Heart left ventricle (tissue), 13 donors: ENCODE results near the gene ARHGAP18.

ENCODE experiments used
- POLR2A ChIP-seq, 2 donors: fragments of 450-650 bp; IDR thresholded peaks; one replicate each; pipeline ENCODE4 v1.6.1; 2017; ENCODE audit warnings: antibody characterized with exemption in 2 of 2, mild to moderate bottlenecking in 2 of 2, moderate library complexity in 2 of 2
- TF ChIP-seq, protein P1 (sequence below), 12 donors: fragments of 200-600 bp; sonication (generic) in 4 of 12; IDR thresholded peaks; one replicate each; pipeline versions ENCODE4 v1.5.0 to v1.8.0; 2018 to 2022; ENCODE audit warnings: antibody characterized with exemption in 12 of 12, mild to moderate bottlenecking in 5 of 12
- donor health status: ischemic (EF 13 %, LVEDD 7.1; RV severe dilation, severe dysfunction).
- donor health status: DM: no; HTN: yes; CAD: no.
- donor health status: DM: no; HTN: no; CAD: no.
- donor health status: ischemic (EF 25% LVEDD 6.9; RV normal size, moderate dysfunction).
- donor health status: ischemic (EF 25% LVEDD 5.7; RV mildly dilated, moderate dysfunction).
- donor health status: ischemic (EF 35%, LVEDD 5.7; RV mildly dilated, moderate dysfunction).
- donor health status: nonischemic (EF 11% LVEDD 7.7; RV severe dilation, severe dysfunction).
- donor health status: DM: yes; HTN: yes; CAD: no.
- donor health status: PGD.
- donor health status: ischemic (EF 29% LVEDD 5.4; RV normal size, mild dysfunction).
- donor health status: nonischemic (EF 23%, LVEDD 6.1; RV moderate dilation, normal function).

DNA sequence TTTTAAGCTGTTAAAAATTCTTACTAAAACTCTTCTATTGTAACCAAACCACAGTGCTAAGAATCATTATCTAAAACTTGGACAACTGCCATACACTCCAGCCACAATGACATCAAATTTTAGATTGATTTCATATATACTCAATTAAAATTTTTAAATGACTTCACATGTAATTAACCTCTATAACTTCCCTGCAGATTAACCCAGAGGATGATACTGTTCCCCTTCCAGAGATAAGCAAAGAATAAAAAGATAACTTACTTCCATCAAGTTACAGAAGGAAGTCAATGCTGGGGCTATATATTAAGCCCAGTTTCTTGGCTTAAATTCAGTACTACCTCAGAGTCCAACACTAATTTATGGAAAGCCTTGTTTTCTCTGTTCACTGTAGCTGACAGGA is 71.3 kb downstream of the ARHGAP18 start:
- TF ChIP-seq, protein P1, sequence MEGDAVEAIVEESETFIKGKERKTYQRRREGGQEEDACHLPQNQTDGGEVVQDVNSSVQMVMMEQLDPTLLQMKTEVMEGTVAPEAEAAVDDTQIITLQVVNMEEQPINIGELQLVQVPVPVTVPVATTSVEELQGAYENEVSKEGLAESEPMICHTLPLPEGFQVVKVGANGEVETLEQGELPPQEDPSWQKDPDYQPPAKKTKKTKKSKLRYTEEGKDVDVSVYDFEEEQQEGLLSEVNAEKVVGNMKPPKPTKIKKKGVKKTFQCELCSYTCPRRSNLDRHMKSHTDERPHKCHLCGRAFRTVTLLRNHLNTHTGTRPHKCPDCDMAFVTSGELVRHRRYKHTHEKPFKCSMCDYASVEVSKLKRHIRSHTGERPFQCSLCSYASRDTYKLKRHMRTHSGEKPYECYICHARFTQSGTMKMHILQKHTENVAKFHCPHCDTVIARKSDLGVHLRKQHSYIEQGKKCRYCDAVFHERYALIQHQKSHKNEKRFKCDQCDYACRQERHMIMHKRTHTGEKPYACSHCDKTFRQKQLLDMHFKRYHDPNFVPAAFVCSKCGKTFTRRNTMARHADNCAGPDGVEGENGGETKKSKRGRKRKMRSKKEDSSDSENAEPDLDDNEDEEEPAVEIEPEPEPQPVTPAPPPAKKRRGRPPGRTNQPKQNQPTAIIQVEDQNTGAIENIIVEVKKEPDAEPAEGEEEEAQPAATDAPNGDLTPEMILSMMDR (IDR thresholded peaks at IDR 0.05): no peak
- TF ChIP-seq POLR2A (IDR thresholded peaks at IDR 0.05): no peak
